HEK293 (cell line): ENCODE measurements around the gene STRN.

Experiments
- CTCF ChIA-PET: fragments of 350-600 bp; formaldehyde crosslinking; extraction: SDS; loops from one replicate; lab custom pipeline; 2021; ENCODE audit warnings: antibody characterized with exemption; lab: Yijun Ruan, JAX
- POLR2A ChIA-PET: fragments of 300-600 bp; formaldehyde crosslinking; extraction: SDS; loops from one replicate; lab custom pipeline; 2020; ENCODE audit warnings: antibody characterized with exemption, inconsistent platforms; lab: Yijun Ruan, JAX
- H3K27ac ChIP-seq: fragments of 200-500 bp; sonication (Bioruptor generic); 2 replicates; pipeline ENCODE4 v1.5.1; 2014; ENCODE audit warnings: low read depth, low read length, control low read depth, inconsistent platforms; ENCODE audit errors: extremely low read depth
- H3K36me3 ChIP-seq, 2 experiments: fragments of 200-500 bp in 1 of 2; sonication (Bioruptor generic) in 1 of 2; 1 replicate in 1 of 2; 2 replicates in 1 of 2; pipeline ENCODE4 v1.5.1; 2014 to 2017; ENCODE audit warnings: inconsistent platforms in 2 of 2, low read length in 2 of 2; ENCODE audit not compliant: control insufficient read depth in 2 of 2, insufficient read depth in 1 of 2
- H3K4me1 ChIP-seq: fragments of 200-500 bp; sonication (Bioruptor generic); 2 replicates; pipeline ENCODE4 v1.5.1; 2014; ENCODE audit warnings: mild to moderate bottlenecking, low read length, inconsistent platforms; ENCODE audit not compliant: control insufficient read depth, insufficient read depth
- H3K4me3 ChIP-seq: 2 replicates; pipeline ENCODE4 v1.5.1; 2011; ENCODE audit warnings: low read depth, mild to moderate bottlenecking, control low read depth, low read length, moderate library complexity
- H3K9me3 ChIP-seq: fragments of 200-500 bp; sonication (Bioruptor generic); 2 replicates; pipeline ENCODE4 v1.5.1; 2014; ENCODE audit warnings: low read depth, low read length, inconsistent platforms; ENCODE audit not compliant: control insufficient read depth, insufficient read depth
- PBX3 ChIP-seq: sonication (generic); formaldehyde crosslinking; IDR thresholded peaks from 2 replicates; pipeline ENCODE4 v1.8.1; 2022; ENCODE audit warnings: mild to moderate bottlenecking, moderate library complexity, missing genetic modification reagents
- SP2 ChIP-seq: fragments of 450-650 bp; formaldehyde crosslinking; IDR thresholded peaks from 2 replicates; pipeline ENCODE4 v1.5.1; 2016; ENCODE audit warnings: missing biosample characterization, missing genetic modification characterization
- TRIM28 ChIP-seq: IDR thresholded peaks from 2 replicates; pipeline ENCODE4 v1.6.1; 2011; ENCODE audit warnings: low read length, control low read depth, borderline replicate concordance
- WT1 ChIP-seq: fragments of 450-650 bp; formaldehyde crosslinking; IDR thresholded peaks from 2 replicates; pipeline ENCODE4 v1.5.1; 2016; ENCODE audit warnings: missing biosample characterization, missing genetic modification characterization
- YY1 ChIP-seq: fragments of 450-650 bp; formaldehyde crosslinking; IDR thresholded peaks from 2 replicates; pipeline ENCODE4 v1.5.1; 2018; ENCODE audit warnings: missing biosample characterization, missing genetic modification characterization
- YY2 ChIP-seq: fragments of 450-650 bp; formaldehyde crosslinking; IDR thresholded peaks from 2 replicates; pipeline ENCODE4 v1.5.1; 2016; ENCODE audit warnings: missing biosample characterization, missing genetic modification characterization
- ZBTB48 ChIP-seq: fragments of 450-650 bp; formaldehyde crosslinking; IDR thresholded peaks from 2 replicates; pipeline ENCODE4 v1.5.1; 2016; ENCODE audit warnings: missing biosample characterization, missing genetic modification characterization
- ZBTB8A ChIP-seq: fragments of 450-650 bp; formaldehyde crosslinking; IDR thresholded peaks from 2 replicates; pipeline ENCODE4 v1.5.1; 2016; ENCODE audit warnings: missing biosample characterization, missing genetic modification characterization
- ZFP37 ChIP-seq: fragments of 450-650 bp; formaldehyde crosslinking; IDR thresholded peaks from 2 replicates; pipeline ENCODE4 v1.5.1; 2016; ENCODE audit warnings: missing biosample characterization, missing genetic modification characterization
- ZNF133 ChIP-seq: fragments of 450-650 bp; formaldehyde crosslinking; IDR thresholded peaks from 2 replicates; pipeline ENCODE4 v1.5.1; 2016; ENCODE audit warnings: missing biosample characterization, missing genetic modification characterization
- ZNF169 ChIP-seq: fragments of 450-650 bp; formaldehyde crosslinking; IDR thresholded peaks from 2 replicates; pipeline ENCODE4 v1.5.1; 2016; ENCODE audit warnings: missing biosample characterization, missing genetic modification characterization
- ZNF175 ChIP-seq: fragments of 450-650 bp; formaldehyde crosslinking; IDR thresholded peaks from 2 replicates; pipeline ENCODE4 v1.5.1; 2016; ENCODE audit warnings: missing biosample characterization, missing genetic modification characterization
- ZNF221 ChIP-seq: fragments of 450-650 bp; formaldehyde crosslinking; IDR thresholded peaks from 2 replicates; pipeline ENCODE4 v1.5.1; 2017; ENCODE audit warnings: missing biosample characterization, missing genetic modification characterization, borderline replicate concordance
- ZNF354C ChIP-seq: fragments of 450-650 bp; formaldehyde crosslinking; IDR thresholded peaks from 2 replicates; pipeline ENCODE4 v1.5.1; 2016; ENCODE audit warnings: missing biosample characterization, missing genetic modification characterization, low read depth, borderline replicate concordance
- ZNF560 ChIP-seq: fragments of 450-650 bp; formaldehyde crosslinking; IDR thresholded peaks from 2 replicates; pipeline ENCODE4 v1.5.1; 2017; ENCODE audit warnings: missing biosample characterization, missing genetic modification characterization, borderline replicate concordance
- ZNF664 ChIP-seq: fragments of 450-650 bp; formaldehyde crosslinking; IDR thresholded peaks from 2 replicates; pipeline ENCODE4 v1.5.1; 2016; ENCODE audit warnings: missing biosample characterization, missing genetic modification characterization
- ZNF701 ChIP-seq: fragments of 450-650 bp; formaldehyde crosslinking; IDR thresholded peaks from 2 replicates; pipeline ENCODE4 v1.5.1; 2016; ENCODE audit warnings: missing biosample characterization, missing genetic modification characterization
- ZNF791 ChIP-seq: fragments of 450-650 bp; formaldehyde crosslinking; IDR thresholded peaks from 2 replicates; pipeline ENCODE4 v1.5.1; 2016; ENCODE audit warnings: missing biosample characterization, missing genetic modification characterization
- ZSCAN18 ChIP-seq: fragments of 450-650 bp; formaldehyde crosslinking; IDR thresholded peaks from 2 replicates; pipeline ENCODE4 v1.5.1; 2016; ENCODE audit warnings: missing biosample characterization, missing genetic modification characterization
- ZSCAN30 ChIP-seq: fragments of 450-650 bp; IDR thresholded peaks from 2 replicates; pipeline ENCODE4 v1.5.1; 2018; ENCODE audit warnings: missing biosample characterization, mild to moderate bottlenecking, missing genetic modification characterization, moderate library complexity
- TF ChIP-seq, protein P1 (sequence below): fragments of 450-650 bp; formaldehyde crosslinking; IDR thresholded peaks from 2 replicates; pipeline ENCODE4 v1.5.1; 2016; ENCODE audit warnings: missing biosample characterization, missing genetic modification characterization
- TF ChIP-seq, protein P2 (sequence below): fragments of 450-650 bp; formaldehyde crosslinking; conservative IDR thresholded peaks from 2 replicates; pipeline ENCODE4 v1.5.1; 2016; ENCODE audit warnings: low read depth, missing biosample characterization, missing genetic modification characterization

The STRN gene

DNA sequence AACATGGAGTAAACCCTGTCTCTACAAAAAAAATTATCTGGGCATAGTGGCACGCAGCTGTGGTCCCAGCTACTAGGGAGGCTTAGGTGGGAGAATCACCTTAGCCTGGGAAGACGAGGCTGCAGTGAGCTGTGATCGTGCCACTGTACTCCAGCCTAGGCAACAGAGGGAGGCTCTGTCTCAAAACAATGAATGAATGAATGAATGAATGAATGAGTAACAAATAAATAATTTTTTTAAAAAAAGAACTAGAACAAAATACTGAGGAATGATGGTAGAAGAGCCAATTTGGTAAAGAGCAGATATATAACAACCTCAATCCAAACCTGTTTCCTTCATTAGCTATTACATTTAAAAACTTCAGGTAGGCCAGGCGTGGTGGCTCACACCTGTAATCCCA lies 60.1 kb downstream of the STRN start:
- no peak overlapping the region for H3K4me3 ChIP-seq
- POLR2A ChIA-PET = no interaction called here
- TF ChIP-seq YY2 (tag by site-specific recombination) (no peak), ZNF701 (no peak), ZBTB48 (tag by site-specific recombination) (no peak), ZNF175 (tag by site-specific recombination) (no peak), ZNF354C (tag by site-specific recombination) (no peak), ZBTB8A (no peak)
- TF ChIP-seq, protein P1, sequence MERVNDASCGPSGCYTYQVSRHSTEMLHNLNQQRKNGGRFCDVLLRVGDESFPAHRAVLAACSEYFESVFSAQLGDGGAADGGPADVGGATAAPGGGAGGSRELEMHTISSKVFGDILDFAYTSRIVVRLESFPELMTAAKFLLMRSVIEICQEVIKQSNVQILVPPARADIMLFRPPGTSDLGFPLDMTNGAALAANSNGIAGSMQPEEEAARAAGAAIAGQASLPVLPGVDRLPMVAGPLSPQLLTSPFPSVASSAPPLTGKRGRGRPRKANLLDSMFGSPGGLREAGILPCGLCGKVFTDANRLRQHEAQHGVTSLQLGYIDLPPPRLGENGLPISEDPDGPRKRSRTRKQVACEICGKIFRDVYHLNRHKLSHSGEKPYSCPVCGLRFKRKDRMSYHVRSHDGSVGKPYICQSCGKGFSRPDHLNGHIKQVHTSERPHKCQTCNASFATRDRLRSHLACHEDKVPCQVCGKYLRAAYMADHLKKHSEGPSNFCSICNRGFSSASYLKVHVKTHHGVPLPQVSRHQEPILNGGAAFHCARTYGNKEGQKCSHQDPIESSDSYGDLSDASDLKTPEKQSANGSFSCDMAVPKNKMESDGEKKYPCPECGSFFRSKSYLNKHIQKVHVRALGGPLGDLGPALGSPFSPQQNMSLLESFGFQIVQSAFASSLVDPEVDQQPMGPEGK (tag by site-specific recombination) = no peak
- peaks cover 0 to 7% of the 10 kb centered on the region in 2 experiments; a peak in 2 of 3 replicates for H3K36me3 ChIP-seq
- H3K9me3 ChIP-seq = no peaks in the 10 kb centered on the region
- no peak overlapping the region for H3K27ac ChIP-seq
- CTCF ChIA-PET = no interaction called here
- no peaks in the 10 kb centered on the region for H3K4me1 ChIP-seq

- ChIA-PET POLR2A (no interaction called here), CTCF (interaction anchor here (1.1 kb wide), 2 partner anchors 34 to 120 kb away, joined by 4 to 5 read pairs; no protein-coding TSS in a partner anchor)
- Histone ChIP-seq H3K36me3 (peaks cover 0 to 7% of the 10 kb centered on the region in 2 experiments; a peak in 2 of 3 replicates), H3K4me1 (no peaks in the 10 kb centered on the region), H3K27ac (no peak overlapping the region), H3K4me3 (no peak overlapping the region), H3K9me3 (no peaks in the 10 kb centered on the region)
- TF ChIP-seq ZNF169 (tag by site-specific recombination) = no peak
- TF ChIP-seq ZBTB48 (tag by site-specific recombination) = no peak
- TF ChIP-seq ZNF664 (tag by site-specific recombination) = no peak
- no peak for TF ChIP-seq PBX3 (CRISPR knock-in tag)
- TF ChIP-seq ZNF560 (tag by site-specific recombination) = no peak
- TF ChIP-seq ZNF791 (tag by site-specific recombination) = no peak
- no peak for TF ChIP-seq ZNF221 (tag by site-specific recombination)
- no peak for TF ChIP-seq ZNF133 (tag by site-specific recombination)
- no peak for TF ChIP-seq WT1 (tag by site-specific recombination)
- TF ChIP-seq ZFP37 (tag by site-specific recombination) = no peak
These were observed 61.7 kb downstream of the STRN start for GRCh38 chr2:36904636-36905035.

- Histone ChIP-seq H3K4me1 (no peaks in the 10 kb centered on the region), H3K4me3 (no peak overlapping the region), H3K27ac (no peak overlapping the region), H3K9me3 (no peaks in the 10 kb centered on the region), H3K36me3 (peaks cover 0 to 7% of the 10 kb centered on the region in 2 experiments; a peak in 2 of 3 replicates)
- ChIA-PET POLR2A (no interaction called here), CTCF (interaction anchor here (0.9 kb wide), 1 partner anchor 10 kb away, joined by 3 read pairs; no protein-coding TSS in a partner anchor)
- TF ChIP-seq ZNF791 (tag by site-specific recombination) (no peak), SP2 (no peak), YY1 (tag by site-specific recombination) (no peak), ZSCAN18 (tag by site-specific recombination) (no peak), ZSCAN30 (tag by site-specific recombination) (no peak), WT1 (tag by site-specific recombination) (no peak), TRIM28 (no peak), ZNF664 (tag by site-specific recombination) (no peak)
- TF ChIP-seq, protein P2, sequence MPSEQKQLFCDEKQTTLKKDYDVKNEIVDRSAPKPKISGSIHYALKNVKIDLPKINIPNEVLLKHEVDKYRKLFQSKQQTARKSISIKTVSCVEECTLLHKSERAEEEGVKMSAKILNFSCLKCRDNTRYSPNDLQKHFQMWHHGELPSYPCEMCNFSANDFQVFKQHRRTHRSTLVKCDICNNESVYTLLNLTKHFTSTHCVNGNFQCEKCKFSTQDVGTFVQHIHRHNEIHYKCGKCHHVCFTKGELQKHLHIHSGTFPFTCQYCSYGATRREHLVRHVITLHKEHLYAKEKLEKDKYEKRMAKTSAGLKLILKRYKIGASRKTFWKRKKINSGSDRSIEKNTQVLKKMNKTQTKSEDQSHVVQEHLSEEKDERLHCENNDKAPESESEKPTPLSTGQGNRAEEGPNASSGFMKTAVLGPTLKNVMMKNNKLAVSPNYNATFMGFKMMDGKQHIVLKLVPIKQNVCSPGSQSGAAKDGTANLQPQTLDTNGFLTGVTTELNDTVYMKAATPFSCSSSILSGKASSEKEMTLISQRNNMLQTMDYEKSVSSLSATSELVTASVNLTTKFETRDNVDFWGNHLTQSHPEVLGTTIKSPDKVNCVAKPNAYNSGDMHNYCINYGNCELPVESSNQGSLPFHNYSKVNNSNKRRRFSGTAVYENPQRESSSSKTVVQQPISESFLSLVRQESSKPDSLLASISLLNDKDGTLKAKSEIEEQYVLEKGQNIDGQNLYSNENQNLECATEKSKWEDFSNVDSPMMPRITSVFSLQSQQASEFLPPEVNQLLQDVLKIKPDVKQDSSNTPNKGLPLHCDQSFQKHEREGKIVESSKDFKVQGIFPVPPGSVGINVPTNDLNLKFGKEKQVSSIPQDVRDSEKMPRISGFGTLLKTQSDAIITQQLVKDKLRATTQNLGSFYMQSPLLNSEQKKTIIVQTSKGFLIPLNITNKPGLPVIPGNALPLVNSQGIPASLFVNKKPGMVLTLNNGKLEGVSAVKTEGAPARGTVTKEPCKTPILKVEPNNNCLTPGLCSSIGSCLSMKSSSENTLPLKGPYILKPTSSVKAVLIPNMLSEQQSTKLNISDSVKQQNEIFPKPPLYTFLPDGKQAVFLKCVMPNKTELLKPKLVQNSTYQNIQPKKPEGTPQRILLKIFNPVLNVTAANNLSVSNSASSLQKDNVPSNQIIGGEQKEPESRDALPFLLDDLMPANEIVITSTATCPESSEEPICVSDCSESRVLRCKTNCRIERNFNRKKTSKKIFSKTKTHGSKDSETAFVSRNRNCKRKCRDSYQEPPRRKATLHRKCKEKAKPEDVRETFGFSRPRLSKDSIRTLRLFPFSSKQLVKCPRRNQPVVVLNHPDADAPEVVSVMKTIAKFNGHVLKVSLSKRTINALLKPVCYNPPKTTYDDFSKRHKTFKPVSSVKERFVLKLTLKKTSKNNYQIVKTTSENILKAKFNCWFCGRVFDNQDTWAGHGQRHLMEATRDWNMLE (tag by site-specific recombination) = no peak
These were observed 63.8 kb downstream of the STRN start for GRCh38 chr2:36902385-36903120.
